B cell (primary cell): Measurements from ENCODE around the gene ROPN1. TPM values are rescaled to one million over a fixed set of nuclear protein-coding genes. Genes with fewer than 3 reads are reported as not detected.

Source experiments
- ATAC-seq: fragments of 200-7000 bp; cut with Tn5 transposase; one replicate; pipeline ENCODE4 v1.10.0; 2021; ENCODE audit warnings: low read depth, mild to moderate bottlenecking, moderate number of reproducible peaks, moderate library complexity
- CTCF ChIA-PET: fragments of 350-600 bp; sonication (Branson Sonifier 250); formaldehyde crosslinking; loops from one replicate; lab custom pipeline; 2021; ENCODE audit warnings: antibody characterized with exemption, inconsistent platforms; lab: Charles Lee
- POLR2A ChIA-PET: fragments of 350-600 bp; sonication (Branson Sonifier 250); formaldehyde crosslinking; loops from one replicate; lab custom pipeline; 2021; ENCODE audit warnings: antibody characterized with exemption; lab: Charles Lee
- DNase-seq: peaks from one replicate; pipeline ENCODE4 v3.0.0; 2013
- H2AFZ ChIP-seq: 2 replicates; pipeline ENCODE4 v1.6.1; 2012; ENCODE audit warnings: mild to moderate bottlenecking, low read depth, low read length; ENCODE audit not compliant: insufficient read depth, poor library complexity, severe bottlenecking
- H3K27ac ChIP-seq, 2 donors: 1 replicate in 1 of 2; 2 replicates in 1 of 2; pipeline ENCODE4 v1.5.1; 2012 to 2013; ENCODE audit warnings: low read length in 2 of 2, mild to moderate bottlenecking in 2 of 2, moderate library complexity in 1 of 2
- H3K27me3 ChIP-seq, 4 experiments: fragments of 200-600 bp in 1 of 4; sonication (generic) in 1 of 4; replicated peaks in 1 of 4; 1 replicate in 2 of 4; 2 replicates in 2 of 4; pipeline versions ENCODE4 v1.6.1 to v1.7.0; 2013 to 2016; ENCODE audit warnings: low read length in 3 of 4, mild to moderate bottlenecking in 2 of 4, mixed read lengths in 1 of 4, moderate library complexity in 1 of 4; ENCODE audit not compliant: insufficient read depth in 4 of 4, control insufficient read depth in 3 of 4; ENCODE audit errors: control extremely low read depth in 1 of 4
- H3K36me3 ChIP-seq, 2 experiments: replicated peaks in 1 of 2; 1 replicate in 1 of 2; 2 replicates in 1 of 2; pipeline versions ENCODE4 v1.6.1 to v1.7.1; 2013; ENCODE audit warnings: low read length in 1 of 2; ENCODE audit not compliant: insufficient read depth in 2 of 2, control insufficient read depth in 1 of 2; ENCODE audit errors: control extremely low read depth in 1 of 2, extremely low read depth in 1 of 2
- H3K4me1 ChIP-seq, 2 donors: fragments of 200-600 bp in 1 of 2; sonication (generic) in 1 of 2; 1 replicate in 1 of 2; 2 replicates in 1 of 2; pipeline versions ENCODE4 v1.5.1 to v1.6.1; 2013 to 2017; ENCODE audit warnings: low read length in 2 of 2; ENCODE audit not compliant: control insufficient read depth in 2 of 2, insufficient read depth in 2 of 2
- H3K4me2 ChIP-seq: replicated peaks from 2 replicates; pipeline ENCODE3; 2012; ENCODE audit warnings: mild to moderate bottlenecking, low read depth, low read length; ENCODE audit not compliant: poor library complexity, severe bottlenecking
- H3K4me3 ChIP-seq, 5 experiments: fragments of 200-600 bp in 1 of 5; sonication (generic) in 1 of 5; 1 replicate in 3 of 5; 2 replicates in 2 of 5; pipeline versions ENCODE4 v1.5.1 to v1.7.0; 2011 to 2016; ENCODE audit warnings: low read length in 4 of 5, mild to moderate bottlenecking in 4 of 5, low read depth in 2 of 5, control low read depth in 1 of 5, moderate library complexity in 1 of 5; ENCODE audit not compliant: insufficient read depth in 1 of 5; ENCODE audit errors: control extremely low read depth in 1 of 5, extremely low read depth in 1 of 5
- H3K79me2 ChIP-seq: fragments of 200-600 bp; sonication (generic); one replicate; pipeline ENCODE4 v1.6.0; 2016; ENCODE audit warnings: low read length; ENCODE audit not compliant: control insufficient read depth, insufficient read depth
- H3K9ac ChIP-seq: fragments of 200-600 bp; sonication (generic); 2 replicates; pipeline ENCODE4 v1.6.1; 2017; ENCODE audit warnings: mild to moderate bottlenecking, low read length, moderate library complexity
- H3K9me3 ChIP-seq, 3 donors: one replicate each; pipeline versions ENCODE4 v1.6.1 to v1.7.1; 2013; ENCODE audit warnings: low read length in 2 of 3; ENCODE audit not compliant: control insufficient read depth in 2 of 3, insufficient read depth in 1 of 3; ENCODE audit errors: control extremely low read depth in 1 of 3
- H4K20me1 ChIP-seq: 2 replicates; pipeline ENCODE4 v1.6.0; 2012; ENCODE audit warnings: mild to moderate bottlenecking, low read length; ENCODE audit not compliant: insufficient read depth, control insufficient read depth, poor library complexity, severe bottlenecking
- H3K27ac Mint-ChIP-seq: one replicate; pipeline ENCODE4 v1.8.0; 2021; ENCODE audit warnings: mixed read lengths
- H3K27me3 Mint-ChIP-seq: one replicate; pipeline ENCODE4 v1.8.0; 2021; ENCODE audit warnings: mixed read lengths
- H3K4me1 Mint-ChIP-seq: one replicate; pipeline ENCODE4 v1.8.0; 2021; ENCODE audit warnings: mixed read lengths
- H3K4me3 Mint-ChIP-seq: one replicate; pipeline ENCODE4 v1.8.0; 2021; ENCODE audit warnings: mixed read lengths
- H3K9me3 Mint-ChIP-seq: one replicate; pipeline ENCODE4 v1.8.0; 2022; ENCODE audit warnings: mixed read lengths; ENCODE audit not compliant: insufficient read depth
- EZH2 ChIP-seq: IDR thresholded peaks from 2 replicates; pipeline ENCODE4 v1.6.1; 2012; ENCODE audit warnings: borderline replicate concordance, low read depth, mild to moderate bottlenecking, moderate library complexity, low read length; ENCODE audit not compliant: insufficient read depth, poor library complexity, severe bottlenecking
- WGBS: methylation state at CpG from one replicate; pipeline ENCODE4 v1.1.5; 2013; ENCODE audit warnings: missing lambda C conversion rate; ENCODE audit not compliant: insufficient coverage; 5-methylcytosine and 5-hydroxymethylcytosine counted together
- intact Hi-C: fragments of 100-400 bp; cut with micrococcal nuclease; formaldehyde crosslinking; loops from one replicate; pipeline ENCODE4 v1.10.0; 2022
- polyA plus RNA-seq: library from polyadenylated mRNA; depleted of rRNA; stranded (reverse); fragments of >200 nt; gene quantifications from 2 replicates; pipeline ENCODE4 v1.2.3, GENCODE V29; 2012
- total RNA-seq, 2 donors: library from RNA; stranded (reverse); fragments of 120-200 nt in 1 of 2; gene quantifications; 1 replicate in 1 of 2; 2 replicates in 1 of 2; pipeline versions ENCODE4 v1.2.3 to v1.2.4, GENCODE V29; 2013 to 2022
- TF ChIP-seq, protein P1 (sequence below): fragments of 200-600 bp; IDR thresholded peaks from one replicate; pipeline ENCODE4 v1.8.0; 2022; ENCODE audit warnings: antibody characterized with exemption, mild to moderate bottlenecking

The ROPN1 gene
- total and polyA plus RNA-seq, 2 donors (not counting 1 experiment from before 2014, with no cell fraction given) = not detected

DNA sequence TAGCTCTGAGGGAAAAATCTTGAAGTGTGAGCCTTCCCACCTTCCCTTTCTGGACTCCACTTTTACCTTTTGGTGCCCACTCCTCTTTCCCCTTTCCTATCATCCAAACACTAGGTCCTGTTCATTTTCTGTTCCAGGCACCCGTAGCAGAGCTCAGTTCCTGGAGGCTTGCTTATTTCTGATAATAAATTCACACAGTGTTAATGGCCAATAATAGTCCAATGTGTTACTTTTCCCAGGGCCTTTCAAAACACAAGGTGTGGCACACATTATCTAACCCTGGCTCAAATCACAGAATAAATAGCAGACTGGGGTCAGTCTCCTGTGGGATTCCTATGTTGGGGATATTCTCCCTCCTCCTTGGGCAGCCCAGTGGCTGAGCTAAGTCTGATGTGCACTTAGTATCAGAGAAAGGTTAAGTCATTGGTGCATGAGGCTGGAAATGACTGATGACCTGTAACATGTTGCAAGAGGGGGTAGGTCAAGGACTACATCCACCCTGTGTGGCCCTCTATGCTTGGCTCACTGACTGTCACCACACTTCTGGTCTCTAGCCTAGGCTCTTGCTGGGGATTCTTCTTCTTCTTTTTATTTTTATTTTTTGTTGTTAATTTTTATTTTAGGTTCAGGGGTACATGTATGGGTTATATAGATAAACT, 43.7 kb upstream of the ROPN1 start:
- 75% methylated on average over 1 of the region's 1 CpG for WGBS
- no peak for DNase-seq
- Mint-ChIP-seq H3K9me3 (peaks cover 4% of the 10 kb centered on the region), H3K4me3 (peak overlapping the region; percentile 27), H3K27me3 (peaks cover 37% of the 10 kb centered on the region), H3K27ac (no peak overlapping the region), H3K4me1 (peaks cover 15% of the 10 kb centered on the region)
- no peak for TF ChIP-seq EZH2
- TF ChIP-seq, protein P1, sequence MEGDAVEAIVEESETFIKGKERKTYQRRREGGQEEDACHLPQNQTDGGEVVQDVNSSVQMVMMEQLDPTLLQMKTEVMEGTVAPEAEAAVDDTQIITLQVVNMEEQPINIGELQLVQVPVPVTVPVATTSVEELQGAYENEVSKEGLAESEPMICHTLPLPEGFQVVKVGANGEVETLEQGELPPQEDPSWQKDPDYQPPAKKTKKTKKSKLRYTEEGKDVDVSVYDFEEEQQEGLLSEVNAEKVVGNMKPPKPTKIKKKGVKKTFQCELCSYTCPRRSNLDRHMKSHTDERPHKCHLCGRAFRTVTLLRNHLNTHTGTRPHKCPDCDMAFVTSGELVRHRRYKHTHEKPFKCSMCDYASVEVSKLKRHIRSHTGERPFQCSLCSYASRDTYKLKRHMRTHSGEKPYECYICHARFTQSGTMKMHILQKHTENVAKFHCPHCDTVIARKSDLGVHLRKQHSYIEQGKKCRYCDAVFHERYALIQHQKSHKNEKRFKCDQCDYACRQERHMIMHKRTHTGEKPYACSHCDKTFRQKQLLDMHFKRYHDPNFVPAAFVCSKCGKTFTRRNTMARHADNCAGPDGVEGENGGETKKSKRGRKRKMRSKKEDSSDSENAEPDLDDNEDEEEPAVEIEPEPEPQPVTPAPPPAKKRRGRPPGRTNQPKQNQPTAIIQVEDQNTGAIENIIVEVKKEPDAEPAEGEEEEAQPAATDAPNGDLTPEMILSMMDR = no peak
- H3K27ac ChIP-seq = no peak overlapping the region
- no peaks in the 10 kb centered on the region for H3K36me3 ChIP-seq
- POLR2A ChIA-PET = no interaction called here
- intact Hi-C loops = no loop called here
- CTCF ChIA-PET = no interaction called here
- H3K9me3 ChIP-seq = peaks cover 0 to 3% (median 3%) of the 10 kb centered on the region in 3 donors
- peaks cover 0 to 62% (median 40%) of the 10 kb centered on the region in 4 experiments for H3K27me3 ChIP-seq
- no peak for ATAC-seq
- peaks cover 8 to 13% of the 10 kb centered on the region in 2 donors for H3K4me1 ChIP-seq
- no peak overlapping the region for H3K9ac ChIP-seq
- H4K20me1 ChIP-seq = no peaks in the 10 kb centered on the region
- H3K4me2 ChIP-seq = no peak overlapping the region
- no peak overlapping the region for H2AFZ ChIP-seq
- H3K4me3 ChIP-seq = no peak overlapping the region
- no peaks in the 10 kb centered on the region for H3K79me2 ChIP-seq

DNA sequence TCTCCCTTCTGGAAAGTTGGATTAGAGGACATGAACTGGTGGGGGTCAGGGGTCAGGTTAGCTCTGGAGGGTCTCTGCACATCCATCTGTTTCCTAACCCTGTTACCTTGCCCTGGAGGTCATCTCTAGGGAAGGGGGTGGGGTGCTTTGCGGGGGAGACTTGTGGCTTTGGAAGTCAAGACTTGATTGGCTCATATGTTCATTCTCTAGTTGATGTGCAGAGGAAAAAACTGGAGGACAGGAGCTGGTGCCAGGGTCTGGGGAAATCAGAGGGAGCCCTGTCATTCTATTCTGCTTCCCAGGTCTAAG, 42.9 kb upstream of the ROPN1 start:
- no peak overlapping the region for H2AFZ ChIP-seq
- peaks cover 0 to 62% (median 40%) of the 10 kb centered on the region in 4 experiments for H3K27me3 ChIP-seq
- peaks cover 4% of the 10 kb centered on the region for H3K9me3 Mint-ChIP-seq
- intact Hi-C loops = no loop called here
- H3K79me2 ChIP-seq = no peaks in the 10 kb centered on the region
- H4K20me1 ChIP-seq = no peaks in the 10 kb centered on the region
- H3K4me3 ChIP-seq = no peak overlapping the region
- H3K4me1 Mint-ChIP-seq = peaks cover 15% of the 10 kb centered on the region
- H3K27me3 Mint-ChIP-seq = peaks cover 36% of the 10 kb centered on the region
- ChIA-PET CTCF (interaction anchor here (0.8 kb wide), 1 partner anchor 22 kb away, joined by 3 read pairs; no protein-coding TSS in a partner anchor), POLR2A (no interaction called here)
- H3K36me3 ChIP-seq = no peaks in the 10 kb centered on the region
- H3K27ac Mint-ChIP-seq = no peak overlapping the region
- no peak for DNase-seq
- no peak overlapping the region for H3K27ac ChIP-seq
- peak overlapping the region; percentile 79 for H3K4me3 Mint-ChIP-seq
- ATAC-seq = no peak
- 33% methylated on average over 1 of the region's 1 CpG for WGBS
- H3K4me2 ChIP-seq = no peak overlapping the region
- peaks cover 8 to 13% of the 10 kb centered on the region in 2 donors for H3K4me1 ChIP-seq
- peaks cover 0 to 3% (median 3%) of the 10 kb centered on the region in 3 donors for H3K9me3 ChIP-seq
- no peak for TF ChIP-seq EZH2
- TF ChIP-seq, protein P1 = no peak
- H3K9ac ChIP-seq = no peak overlapping the region
